Gastrocnemius medialis (tissue), 4 donors: ENCODE data around the gene SSX5.

ENCODE experiments used
- POLR2A ChIP-seq, 2 donors: fragments of 450-650 bp; IDR thresholded peaks; one replicate each; pipeline ENCODE4 v1.6.1; 2017; ENCODE audit warnings: antibody characterized with exemption in 2 of 2, mild to moderate bottlenecking in 2 of 2, moderate library complexity in 2 of 2
- TF ChIP-seq, protein P1 (sequence below), 5 experiments: fragments of 450-650 bp in 3 of 5; fragments of 200-600 bp in 2 of 5; sonication (generic) in 2 of 5; IDR thresholded peaks in 4 of 5; conservative IDR thresholded peaks in 1 of 5; 1 replicate in 4 of 5; 2 replicates in 1 of 5; pipeline ENCODE4 v1.5.1; 2016 to 2019; ENCODE audit warnings: antibody characterized with exemption in 5 of 5, mild to moderate bottlenecking in 3 of 5, moderate library complexity in 3 of 5

DNA sequence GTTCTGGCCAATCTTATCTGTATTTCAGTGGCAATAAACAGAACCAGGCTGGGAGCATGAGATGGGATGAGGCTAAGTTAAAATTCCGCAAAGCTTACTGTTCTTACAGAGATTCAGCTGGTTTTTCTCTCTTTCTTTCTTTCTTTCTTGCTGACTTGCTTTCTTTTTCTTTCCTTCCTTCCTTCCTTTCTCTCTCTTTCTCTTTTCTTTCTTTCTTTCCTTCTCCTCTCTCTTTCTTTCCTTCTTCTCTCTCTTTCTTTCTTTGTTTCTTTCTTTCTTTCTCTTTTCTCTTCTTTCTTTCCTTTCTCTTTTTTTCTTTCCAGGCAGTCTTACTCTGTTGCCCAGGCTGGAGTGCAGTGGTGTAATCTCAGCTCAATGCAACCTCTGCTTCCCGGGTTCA, 41.8 kb downstream of the SSX5 start:
- TF ChIP-seq, protein P1, sequence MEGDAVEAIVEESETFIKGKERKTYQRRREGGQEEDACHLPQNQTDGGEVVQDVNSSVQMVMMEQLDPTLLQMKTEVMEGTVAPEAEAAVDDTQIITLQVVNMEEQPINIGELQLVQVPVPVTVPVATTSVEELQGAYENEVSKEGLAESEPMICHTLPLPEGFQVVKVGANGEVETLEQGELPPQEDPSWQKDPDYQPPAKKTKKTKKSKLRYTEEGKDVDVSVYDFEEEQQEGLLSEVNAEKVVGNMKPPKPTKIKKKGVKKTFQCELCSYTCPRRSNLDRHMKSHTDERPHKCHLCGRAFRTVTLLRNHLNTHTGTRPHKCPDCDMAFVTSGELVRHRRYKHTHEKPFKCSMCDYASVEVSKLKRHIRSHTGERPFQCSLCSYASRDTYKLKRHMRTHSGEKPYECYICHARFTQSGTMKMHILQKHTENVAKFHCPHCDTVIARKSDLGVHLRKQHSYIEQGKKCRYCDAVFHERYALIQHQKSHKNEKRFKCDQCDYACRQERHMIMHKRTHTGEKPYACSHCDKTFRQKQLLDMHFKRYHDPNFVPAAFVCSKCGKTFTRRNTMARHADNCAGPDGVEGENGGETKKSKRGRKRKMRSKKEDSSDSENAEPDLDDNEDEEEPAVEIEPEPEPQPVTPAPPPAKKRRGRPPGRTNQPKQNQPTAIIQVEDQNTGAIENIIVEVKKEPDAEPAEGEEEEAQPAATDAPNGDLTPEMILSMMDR (IDR thresholded peaks at IDR 0.05 in 4 of 5, conservative IDR thresholded peaks at IDR 0.05 in 1 of 5) = no peak
- no peak for TF ChIP-seq POLR2A (IDR thresholded peaks at IDR 0.05)
